Measurements from ENCODE around the gene IKZF2. TPM values are rescaled to one million over a fixed set of nuclear protein-coding genes. Genes with fewer than 3 reads are reported as not detected.

The IKZF2 gene
- total RNA-seq, 2 donors from 2014 or later, result 6.0 to 6.5 TPM

GRCh38 chr2:212961255-212961654 lies 190.2 kb downstream of the IKZF2 start:
- no peak for TF ChIP-seq CTCF (IDR thresholded peaks at IDR 0.05)
- H3K9me3 ChIP-seq, result no peaks in the 10 kb centered on the region
- H3K27ac ChIP-seq, result no peak overlapping the region
- H3K4me1 ChIP-seq, result peaks cover 0 to 22% of the 10 kb centered on the region in 2 donors
- no peaks in the 10 kb centered on the region for H3K27me3 ChIP-seq
- no peaks in the 10 kb centered on the region for H3K36me3 ChIP-seq
- H3K4me3 ChIP-seq, result no peak overlapping the region
- DNase-seq (ENCODE audit: low spot score), result no peak

GRCh38 chr2:212960336-212960735 lies 191.1 kb downstream of the IKZF2 start:
- no peak for DNase-seq (ENCODE audit: low spot score)
- H3K4me1 ChIP-seq, result peaks cover 0 to 22% of the 10 kb centered on the region in 2 donors
- H3K36me3 ChIP-seq, result no peaks in the 10 kb centered on the region
- no peak for TF ChIP-seq CTCF (IDR thresholded peaks at IDR 0.05)
- no peaks in the 10 kb centered on the region for H3K9me3 ChIP-seq
- no peak overlapping the region for H3K27ac ChIP-seq
- H3K4me3 ChIP-seq, result no peak overlapping the region
- no peaks in the 10 kb centered on the region for H3K27me3 ChIP-seq

- Histone ChIP-seq H3K36me3 (no peaks in the 10 kb centered on the region), H3K27me3 (no peaks in the 10 kb centered on the region), H3K4me3 (no peak overlapping the region), H3K9me3 (no peaks in the 10 kb centered on the region), H3K4me1 (peaks cover 0 to 22% of the 10 kb centered on the region in 2 donors), H3K27ac (no peak overlapping the region)
- TF ChIP-seq CTCF (IDR thresholded peaks at IDR 0.05), result no peak
- DNase-seq (ENCODE audit: low spot score), result no peak
Measured at GRCh38 chr2:212959471-212960117, 191.8 kb downstream of the IKZF2 start.

GRCh38 chr2:212958757-212959295 lies 192.6 kb downstream of the IKZF2 start:
- no peak overlapping the region for H3K4me3 ChIP-seq

GRCh38 chr2:212958133-212958532 lies 193.3 kb downstream of the IKZF2 start:
- Histone ChIP-seq H3K27me3 (no peaks in the 10 kb centered on the region), H3K4me1 (peaks cover 0 to 22% of the 10 kb centered on the region in 2 donors), H3K9me3 (no peaks in the 10 kb centered on the region), H3K4me3 (no peak overlapping the region), H3K27ac (peak overlapping the region in 1 of 2 donors; percentile 22), H3K36me3 (no peaks in the 10 kb centered on the region)
- no peak for DNase-seq (ENCODE audit: low spot score)
- TF ChIP-seq CTCF (IDR thresholded peaks at IDR 0.05), result no peak

More at GRCh38 chr2:212958757-212959295, 192.6 kb downstream of the IKZF2 start:
- Histone ChIP-seq H3K9me3 (no peaks in the 10 kb centered on the region), H3K4me1 (peaks cover 0 to 22% of the 10 kb centered on the region in 2 donors), H3K27ac (peak overlapping the region in 1 of 2 donors; percentile 22), H3K27me3 (no peaks in the 10 kb centered on the region), H3K36me3 (no peaks in the 10 kb centered on the region)
- no peak for DNase-seq (ENCODE audit: low spot score)
- no peak for TF ChIP-seq CTCF (IDR thresholded peaks at IDR 0.05)

Measured in right atrium auricular region (tissue), 2 donors.